Prostate gland (tissue), 2 donors: Measurements from ENCODE around the gene SMARCA4. TPM values are rescaled to one million over a fixed set of nuclear protein-coding genes. Genes with fewer than 3 reads are reported as not detected.
"Not testable (repeated sequence)": the region's sequence is repeated elsewhere in the genome, so short reads cannot be mapped to it uniquely, and the experiment has no call there.

Source experiments
- DNase-seq: peaks from one replicate; pipeline ENCODE4 v3.0.0-alpha.2; 2019; ENCODE audit warnings: low spot score
- H3K27ac ChIP-seq, 2 donors: fragments of 200-600 bp; sonication (generic); 2 replicates each; pipeline ENCODE4 v1.5.1; 2017 to 2019
- H3K27me3 ChIP-seq: fragments of 200-600 bp; sonication (generic); replicated peaks from 2 replicates; pipeline ENCODE4 v1.5.1; 2019; ENCODE audit not compliant: insufficient read depth
- H3K36me3 ChIP-seq, 2 donors: fragments of 200-600 bp; sonication (generic); 1 replicate in 1 of 2; 2 replicates in 1 of 2; pipeline versions ENCODE4 v1.5.1 to v1.8.1; 2017 to 2019
- H3K4me1 ChIP-seq: fragments of 200-600 bp; sonication (generic); replicated peaks from 2 replicates; pipeline ENCODE4 v1.5.1; 2019
- H3K4me3 ChIP-seq, 2 donors: fragments of 200-600 bp; sonication (generic); 2 replicates each; pipeline ENCODE4 v1.5.1; 2017 to 2019
- H3K9me3 ChIP-seq: fragments of 200-600 bp; sonication (generic); 2 replicates; pipeline ENCODE4 v1.5.1; 2017
- POLR2A ChIP-seq: fragments of 450-650 bp; IDR thresholded peaks from one replicate; pipeline ENCODE4 v1.6.1; 2016; ENCODE audit warnings: antibody characterized with exemption, mild to moderate bottlenecking
- POLR2AphosphoS5 ChIP-seq: sonication (generic); formaldehyde crosslinking; IDR thresholded peaks from one replicate; pipeline ENCODE4 v1.6.1; 2017; ENCODE audit warnings: antibody characterized with exemption
- WGBS: methylation state at CpG from one replicate; pipeline ENCODE4 v1.1.5; 2018; 5-methylcytosine and 5-hydroxymethylcytosine counted together
- intact Hi-C: fragments of 100-400 bp; cut with DNase I; formaldehyde crosslinking; loops from one replicate; pipeline ENCODE4 v1.14.2; 2022
- total RNA-seq, 2 donors: library from RNA; depleted of rRNA; stranded (reverse); fragments of >200 nt; gene quantifications; one replicate each; pipeline ENCODE4 v1.1.0, GENCODE V29; 2016
- TF ChIP-seq, protein P1 (sequence below), 4 experiments: fragments of 200-600 bp in 2 of 4; fragments of 450-650 bp in 2 of 4; sonication (generic) in 2 of 4; IDR thresholded peaks; 1 replicate in 3 of 4; 2 replicates in 1 of 4; pipeline ENCODE4 v1.5.1; 2016 to 2019; ENCODE audit warnings: antibody characterized with exemption in 4 of 4, mild to moderate bottlenecking in 2 of 4, moderate library complexity in 2 of 4

The SMARCA4 gene
- total RNA-seq, 2 donors from 2014 or later, result 98.5 to 152 TPM

DNA sequence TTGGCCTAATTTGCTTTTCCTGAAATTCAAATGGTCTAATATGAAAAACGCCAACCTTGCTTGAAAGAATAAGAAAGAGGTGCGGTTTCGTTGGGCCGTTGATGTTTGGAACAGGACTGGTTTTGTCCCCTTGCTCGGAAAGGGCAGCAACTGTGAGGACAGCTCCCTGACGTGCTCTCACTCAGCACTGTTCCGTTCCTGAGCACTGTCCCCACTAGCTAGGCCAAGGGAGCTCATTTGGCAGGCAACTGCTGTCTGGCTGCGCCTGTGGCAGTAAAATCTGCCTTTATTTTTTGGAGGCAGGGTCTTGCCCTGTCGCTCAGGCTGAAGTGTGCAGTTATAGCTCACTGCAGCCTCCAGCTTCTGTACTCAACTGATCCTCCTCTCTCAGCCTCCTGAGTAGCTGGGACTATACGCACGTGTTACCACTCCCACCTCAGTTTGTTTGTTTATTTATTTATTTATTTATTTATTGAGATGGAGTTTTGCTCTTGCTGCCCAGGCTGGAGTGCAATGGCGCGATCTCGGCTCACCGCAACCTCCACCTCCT, 132.9 kb downstream of the SMARCA4 start:
- intact Hi-C loops, result loop anchor here (10.0 kb wide), 1 partner anchor 59 kb away; no protein-coding TSS in a partner anchor
- TF ChIP-seq, protein P1, sequence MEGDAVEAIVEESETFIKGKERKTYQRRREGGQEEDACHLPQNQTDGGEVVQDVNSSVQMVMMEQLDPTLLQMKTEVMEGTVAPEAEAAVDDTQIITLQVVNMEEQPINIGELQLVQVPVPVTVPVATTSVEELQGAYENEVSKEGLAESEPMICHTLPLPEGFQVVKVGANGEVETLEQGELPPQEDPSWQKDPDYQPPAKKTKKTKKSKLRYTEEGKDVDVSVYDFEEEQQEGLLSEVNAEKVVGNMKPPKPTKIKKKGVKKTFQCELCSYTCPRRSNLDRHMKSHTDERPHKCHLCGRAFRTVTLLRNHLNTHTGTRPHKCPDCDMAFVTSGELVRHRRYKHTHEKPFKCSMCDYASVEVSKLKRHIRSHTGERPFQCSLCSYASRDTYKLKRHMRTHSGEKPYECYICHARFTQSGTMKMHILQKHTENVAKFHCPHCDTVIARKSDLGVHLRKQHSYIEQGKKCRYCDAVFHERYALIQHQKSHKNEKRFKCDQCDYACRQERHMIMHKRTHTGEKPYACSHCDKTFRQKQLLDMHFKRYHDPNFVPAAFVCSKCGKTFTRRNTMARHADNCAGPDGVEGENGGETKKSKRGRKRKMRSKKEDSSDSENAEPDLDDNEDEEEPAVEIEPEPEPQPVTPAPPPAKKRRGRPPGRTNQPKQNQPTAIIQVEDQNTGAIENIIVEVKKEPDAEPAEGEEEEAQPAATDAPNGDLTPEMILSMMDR (IDR thresholded peaks at IDR 0.05), result no peak
- TF ChIP-seq POLR2AphosphoS5 (no peak), POLR2A (no peak)

DNA sequence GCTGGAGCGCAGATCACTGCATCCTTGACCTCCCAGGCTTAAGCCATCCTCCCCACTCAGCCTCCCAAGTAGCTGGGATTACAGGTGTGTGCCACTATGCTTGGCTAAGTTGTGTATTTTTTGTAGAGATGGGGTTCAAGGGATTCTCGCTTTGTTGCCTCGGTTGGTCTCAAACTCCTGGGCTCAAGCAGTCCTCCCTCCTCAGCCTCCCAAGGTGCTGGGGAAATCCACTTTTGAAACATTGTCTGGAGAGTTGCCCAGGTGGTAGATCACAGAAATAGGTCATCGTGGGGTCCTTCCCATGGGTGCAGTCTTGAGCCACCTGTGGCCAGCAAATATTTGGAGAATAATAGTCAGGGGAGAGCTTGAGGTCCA, 133.7 kb downstream of the SMARCA4 start:
- Histone ChIP-seq H3K27me3 (no peaks in the 10 kb centered on the region), H3K4me1 (peaks cover 2% of the 10 kb centered on the region), H3K36me3 (no peaks in the 10 kb centered on the region), H3K9me3 (no peaks in the 10 kb centered on the region), H3K27ac (peak overlapping the region; percentile 98 to 99), H3K4me3 (no peak overlapping the region)
- intact Hi-C loops, result loop anchor here (10.0 kb wide), 1 partner anchor 60 kb away; no protein-coding TSS in a partner anchor
- TF ChIP-seq POLR2AphosphoS5 (no peak), POLR2A (no peak)
- TF ChIP-seq, protein P1 (IDR thresholded peaks at IDR 0.05), result no peak
- 83% methylated on average over 4 of the region's 4 CpGs for WGBS
- no peak for DNase-seq

More for the DNA sequence above, 132.9 kb downstream of the SMARCA4 start:
- no peak overlapping the region for H3K4me3 ChIP-seq
- H3K9me3 ChIP-seq, result no peaks in the 10 kb centered on the region
- no peaks in the 10 kb centered on the region for H3K27me3 ChIP-seq
- H3K27ac ChIP-seq, result peak overlapping the region; percentile 98 to 99
- no peak for DNase-seq
- WGBS, result 87% methylated on average over 15 of the region's 15 CpGs
- H3K4me1 ChIP-seq, result peaks cover 3% of the 10 kb centered on the region
- no peaks in the 10 kb centered on the region for H3K36me3 ChIP-seq

DNA sequence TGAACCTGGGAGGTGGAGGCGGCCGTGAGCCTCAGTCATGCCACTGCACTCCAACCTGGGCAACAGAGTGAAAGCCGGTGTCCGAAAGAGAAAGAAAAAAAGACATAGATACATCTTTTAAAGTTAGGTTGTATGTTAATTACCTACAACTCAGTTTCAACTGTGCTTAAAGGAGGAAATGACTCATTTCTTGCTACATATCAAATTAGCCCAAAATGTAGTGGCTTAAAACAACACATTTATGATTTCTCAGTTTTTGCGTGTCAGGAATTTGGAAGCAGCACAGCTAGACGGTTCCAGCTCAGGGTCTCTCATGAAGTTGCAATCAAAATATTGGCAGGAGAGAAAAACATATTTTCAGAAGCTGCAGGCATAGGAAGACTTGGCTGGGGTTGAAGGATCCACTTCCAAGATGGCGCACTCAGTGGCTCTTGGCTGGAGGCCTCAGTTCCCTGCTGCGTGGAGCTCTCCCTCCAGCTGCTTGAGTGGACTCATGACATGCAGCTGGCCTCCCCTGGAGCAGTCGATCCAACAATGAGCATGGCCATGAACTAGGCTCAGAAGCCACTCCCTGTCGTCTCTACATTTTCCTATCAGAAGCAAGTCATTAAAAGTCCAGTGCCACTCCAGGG, 135.5 kb downstream of the SMARCA4 start:
- 65% methylated on average over 10 of the region's 10 CpGs for WGBS
- no peak for DNase-seq
- H3K27me3 ChIP-seq, result no peaks in the 10 kb centered on the region
- peaks cover 2% of the 10 kb centered on the region for H3K4me1 ChIP-seq
- no peak overlapping the region for H3K4me3 ChIP-seq
- TF ChIP-seq POLR2A (no peak), POLR2AphosphoS5 (no peak)
- TF ChIP-seq, protein P1 (IDR thresholded peaks at IDR 0.05), result no peak
- intact Hi-C loops, result loop anchor here (10.0 kb wide), 1 partner anchor 62 kb away; no protein-coding TSS in a partner anchor
- peak overlapping the region; percentile 98 to 99 for H3K27ac ChIP-seq
- no peaks in the 10 kb centered on the region for H3K9me3 ChIP-seq
- H3K36me3 ChIP-seq, result no peaks in the 10 kb centered on the region

DNA sequence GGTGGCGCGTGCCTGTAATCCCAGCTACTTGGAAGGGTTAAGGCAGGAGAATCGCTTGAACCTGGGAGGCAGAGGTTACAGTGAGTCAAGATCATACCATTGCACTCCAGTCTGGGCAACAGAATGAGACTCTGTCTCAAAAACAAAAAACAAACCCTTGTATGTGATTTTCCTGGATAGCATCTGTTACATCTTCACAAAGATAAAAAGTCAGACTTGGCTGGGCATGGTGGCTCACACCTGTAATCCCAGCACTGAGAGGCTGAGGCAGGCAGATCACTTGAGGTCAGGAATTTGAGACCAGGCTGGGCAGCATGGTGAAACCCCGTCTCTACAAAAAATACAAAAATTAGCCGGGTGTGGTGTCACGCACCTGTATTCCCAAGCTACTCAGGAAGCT, 136.5 kb downstream of the SMARCA4 start:
- H3K9me3 ChIP-seq, H3K36me3 ChIP-seq, H3K27ac ChIP-seq, H3K4me1 ChIP-seq, H3K27me3 ChIP-seq, DNase-seq, H3K4me3 ChIP-seq: not testable (repeated sequence)
- 93% methylated on average over 6 of the region's 6 CpGs for WGBS
- intact Hi-C loops, result loop anchor here (10.0 kb wide), 1 partner anchor 63 kb away; no protein-coding TSS in a partner anchor

DNA sequence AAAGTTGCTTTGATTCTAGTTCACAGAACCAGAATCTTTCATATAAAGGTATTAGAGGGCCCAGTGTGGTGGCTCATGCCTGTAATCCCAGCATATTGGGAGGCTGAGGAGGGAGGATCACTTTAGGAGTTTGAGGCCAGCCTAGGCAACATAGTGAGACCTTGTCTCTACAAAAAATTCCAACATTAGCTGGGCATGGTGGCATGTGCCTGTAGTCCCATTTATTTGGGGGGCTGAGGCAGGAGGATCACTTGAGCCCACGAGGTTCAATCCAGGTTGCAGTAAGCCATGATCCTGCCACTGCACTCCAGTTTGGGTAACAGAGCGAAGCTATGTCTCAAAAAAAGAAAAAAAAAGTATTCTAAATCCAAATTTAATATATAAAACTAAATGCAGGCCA, 137.5 kb downstream of the SMARCA4 start:
- WGBS, result 97% methylated on average over 2 of the region's 2 CpGs
- Histone ChIP-seq H3K9me3 (no peaks in the 10 kb centered on the region), H3K36me3 (peaks cover 0 to 7% of the 10 kb centered on the region in 2 donors), H3K27ac (no peak overlapping the region), H3K27me3 (no peaks in the 10 kb centered on the region), H3K4me1 (peaks cover 2% of the 10 kb centered on the region), H3K4me3 (no peak overlapping the region)
- TF ChIP-seq, protein P1 (IDR thresholded peaks at IDR 0.05), result no peak
- TF ChIP-seq POLR2AphosphoS5 (no peak), POLR2A (no peak)
- intact Hi-C loops, result loop anchor here (10.0 kb wide), 1 partner anchor 64 kb away; no protein-coding TSS in a partner anchor
- DNase-seq, result no peak
